Upper lobe of left lung (tissue), 6 donors: Measurements from ENCODE around the gene ANP32B. TPM values are rescaled to one million over a fixed set of nuclear protein-coding genes. Genes with fewer than 3 reads are reported as not detected.

Experiments used
- ATAC-seq, 2 donors: fragments of 200-7000 bp; cut with Tn5 transposase; one replicate each; pipeline ENCODE4 v1.9.1; 2022; ENCODE audit warnings: mild to moderate bottlenecking in 2 of 2, moderate library complexity in 2 of 2; ENCODE audit not compliant: low FRiP score in 2 of 2
- DNase-seq, 2 donors: peaks; one replicate each; pipeline ENCODE4 v3.0.0-alpha.2; 2019 to 2020
- H3K27ac ChIP-seq, 4 donors: fragments of 200-600 bp; sonication (generic); one replicate each; pipeline ENCODE4 v1.5.1; 2016 to 2019
- H3K27me3 ChIP-seq, 4 donors: fragments of 200-600 bp; sonication (generic); one replicate each; pipeline ENCODE4 v1.5.1; 2017 to 2019
- H3K36me3 ChIP-seq, 4 donors: fragments of 200-600 bp; sonication (generic); one replicate each; pipeline ENCODE4 v1.5.1; 2016 to 2019
- H3K4me1 ChIP-seq, 4 donors: fragments of 200-600 bp; sonication (generic); one replicate each; pipeline ENCODE4 v1.5.1; 2018 to 2019
- H3K4me3 ChIP-seq, 4 donors: fragments of 200-600 bp; sonication (generic); one replicate each; pipeline ENCODE4 v1.5.1; 2017 to 2019; ENCODE audit warnings: mild to moderate bottlenecking in 2 of 4, moderate library complexity in 1 of 4
- H3K9me3 ChIP-seq, 4 donors: fragments of 200-600 bp; sonication (generic); one replicate each; pipeline ENCODE4 v1.5.1; 2018 to 2019
- EP300 ChIP-seq, 4 donors: sonication (generic); formaldehyde crosslinking; IDR thresholded peaks; one replicate each; pipeline ENCODE4 v1.5.1; 2017; ENCODE audit warnings: antibody characterized with exemption in 4 of 4, control low read depth in 2 of 4
- POLR2A ChIP-seq, 4 donors: fragments of 450-650 bp; IDR thresholded peaks; one replicate each; pipeline ENCODE4 v1.5.1; 2016 to 2017; ENCODE audit warnings: antibody characterized with exemption in 4 of 4, mild to moderate bottlenecking in 2 of 4
- POLR2AphosphoS5 ChIP-seq, 2 donors: sonication (generic); formaldehyde crosslinking; IDR thresholded peaks; one replicate each; pipeline ENCODE4 v1.5.1; 2017; ENCODE audit warnings: antibody characterized with exemption in 2 of 2
- WGBS, 2 donors: methylation state at CpG; one replicate each; pipeline ENCODE4 v1.1.5; 2017 to 2018; 5-methylcytosine and 5-hydroxymethylcytosine counted together
- total RNA-seq, 6 donors: library from RNA; depleted of rRNA in 4 of 6; stranded (reverse); fragments of >200 nt in 4 of 6; gene quantifications; one replicate each; pipeline versions ENCODE4 v1.1.0 to v1.2.1, GENCODE V29; 2016 to 2021
- TF ChIP-seq, protein P1 (sequence below), 6 experiments: fragments of 450-650 bp in 4 of 6; fragments of 200-600 bp in 2 of 6; sonication (generic) in 2 of 6; IDR thresholded peaks; one replicate each; pipeline ENCODE4 v1.5.1; 2016 to 2019; ENCODE audit warnings: antibody characterized with exemption in 6 of 6
- donor health status: DM: no; HTN: no; CAD: no; lungs with moderate emphysema.
- donor health status: DM: no; HTN: yes; CAD: no; lungs with severe emphysema.

ANP32B gene
- total RNA-seq, 6 donors from 2014 or later, result 34.1 to 116 (median 66.0) TPM

DNA sequence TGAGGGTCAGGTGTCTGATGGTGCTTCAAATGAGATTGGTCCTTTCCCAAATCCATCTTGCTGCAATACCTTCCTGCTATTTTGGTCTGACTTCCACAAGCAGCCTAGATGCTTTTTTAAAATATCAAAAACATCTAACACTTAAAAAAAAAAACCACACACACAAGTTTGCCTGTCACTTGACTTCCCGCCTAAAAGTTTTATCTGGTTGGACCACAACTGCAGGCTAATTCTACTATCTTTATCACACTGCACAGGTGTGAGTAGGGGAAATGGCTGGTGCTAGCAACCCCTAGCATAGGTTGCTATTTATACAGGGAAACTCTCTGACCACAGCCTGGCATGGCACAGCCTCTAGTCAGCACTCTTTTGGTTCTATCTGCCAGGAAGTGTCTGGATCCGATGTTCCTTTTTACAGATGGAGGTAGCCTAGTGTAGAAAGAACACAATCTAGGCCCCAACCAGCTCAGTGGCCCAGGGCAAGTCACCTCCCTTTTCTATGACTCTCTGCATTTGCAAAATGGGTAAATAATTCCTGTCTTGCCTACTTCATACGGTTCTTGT is 45.0 kb upstream of the ANP32B start, which contains the start of gene HEMGN:
TSS of gene HEMGN (minus strand) at position 92 of the 564 bp plus-strand sequence. CDS start at position 56, 36 bp downstream.
- no peak within 1 kb of the TSS for H3K27ac ChIP-seq
- DNase-seq, result no peak
- no peaks in the 10 kb centered on the region for H3K4me1 ChIP-seq
- ATAC-seq, result no peak
- no peaks in the 10 kb centered on the region for H3K9me3 ChIP-seq
- H3K36me3 ChIP-seq, result no peaks in the 10 kb centered on the region
- no peak within 1 kb of the TSS for H3K4me3 ChIP-seq
- TF ChIP-seq EP300 (IDR thresholded peaks at IDR 0.05) (no peak), POLR2A (IDR thresholded peaks at IDR 0.05) (no peak), POLR2AphosphoS5 (IDR thresholded peaks at IDR 0.05) (no peak)
- TF ChIP-seq, protein P1, sequence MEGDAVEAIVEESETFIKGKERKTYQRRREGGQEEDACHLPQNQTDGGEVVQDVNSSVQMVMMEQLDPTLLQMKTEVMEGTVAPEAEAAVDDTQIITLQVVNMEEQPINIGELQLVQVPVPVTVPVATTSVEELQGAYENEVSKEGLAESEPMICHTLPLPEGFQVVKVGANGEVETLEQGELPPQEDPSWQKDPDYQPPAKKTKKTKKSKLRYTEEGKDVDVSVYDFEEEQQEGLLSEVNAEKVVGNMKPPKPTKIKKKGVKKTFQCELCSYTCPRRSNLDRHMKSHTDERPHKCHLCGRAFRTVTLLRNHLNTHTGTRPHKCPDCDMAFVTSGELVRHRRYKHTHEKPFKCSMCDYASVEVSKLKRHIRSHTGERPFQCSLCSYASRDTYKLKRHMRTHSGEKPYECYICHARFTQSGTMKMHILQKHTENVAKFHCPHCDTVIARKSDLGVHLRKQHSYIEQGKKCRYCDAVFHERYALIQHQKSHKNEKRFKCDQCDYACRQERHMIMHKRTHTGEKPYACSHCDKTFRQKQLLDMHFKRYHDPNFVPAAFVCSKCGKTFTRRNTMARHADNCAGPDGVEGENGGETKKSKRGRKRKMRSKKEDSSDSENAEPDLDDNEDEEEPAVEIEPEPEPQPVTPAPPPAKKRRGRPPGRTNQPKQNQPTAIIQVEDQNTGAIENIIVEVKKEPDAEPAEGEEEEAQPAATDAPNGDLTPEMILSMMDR (IDR thresholded peaks at IDR 0.05), result no peak
- no peaks in the 10 kb centered on the region for H3K27me3 ChIP-seq
- WGBS, 2 donors, result 51 to 56% methylated on average over 3 of the region's 3 CpGs

DNA sequence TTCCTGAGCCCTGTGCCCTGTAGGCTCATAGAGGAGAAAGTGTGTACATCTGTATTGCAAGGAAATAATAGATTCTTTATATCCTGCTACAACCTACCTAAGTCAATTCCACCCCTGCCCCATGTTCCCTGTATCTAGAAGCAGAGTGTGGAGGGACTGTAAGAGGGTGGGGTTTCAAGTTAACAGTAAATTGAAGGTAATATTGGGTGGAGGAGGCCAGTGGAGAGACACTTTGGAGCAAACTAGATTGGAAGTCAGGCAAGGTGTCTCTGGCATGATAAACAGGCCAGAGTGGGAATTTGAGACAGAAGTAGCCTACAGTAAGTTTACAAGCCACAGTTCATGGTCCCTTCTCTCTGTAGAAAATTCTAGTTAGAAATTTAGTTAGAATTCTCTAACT is 42.9 kb upstream of the ANP32B start:
- TF ChIP-seq POLR2A (IDR thresholded peaks at IDR 0.05) (no peak), POLR2AphosphoS5 (IDR thresholded peaks at IDR 0.05) (no peak), EP300 (IDR thresholded peaks at IDR 0.05) (no peak)
- TF ChIP-seq, protein P1 (IDR thresholded peaks at IDR 0.05), result no peak
- no peaks in the 10 kb centered on the region for H3K4me1 ChIP-seq
- DNase-seq, result no peak
- H3K4me3 ChIP-seq, result no peak overlapping the region
- ATAC-seq, result no peak
- no peaks in the 10 kb centered on the region for H3K27me3 ChIP-seq
- H3K36me3 ChIP-seq, result no peaks in the 10 kb centered on the region
- H3K27ac ChIP-seq, result no peak overlapping the region
- no peaks in the 10 kb centered on the region for H3K9me3 ChIP-seq

DNA sequence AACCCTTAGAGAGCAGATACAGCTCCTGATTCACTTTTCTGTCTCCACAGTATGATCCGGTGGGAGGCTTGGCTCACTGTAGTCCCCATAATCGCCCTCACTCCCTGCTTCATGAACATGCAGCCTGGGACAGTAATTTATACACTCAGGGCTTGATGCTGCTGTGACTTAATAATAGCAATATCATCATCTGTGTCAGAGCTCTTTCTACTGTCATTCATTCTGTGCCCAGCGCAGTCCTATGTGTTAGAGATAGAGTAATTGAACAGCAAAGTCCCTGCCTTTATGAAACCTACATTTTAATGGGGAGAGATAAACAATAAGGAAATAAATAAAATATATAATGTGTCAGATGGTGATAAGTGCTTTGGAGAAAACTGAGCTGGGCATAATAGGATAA is 42.4 kb upstream of the ANP32B start:
- no peaks in the 10 kb centered on the region for H3K27me3 ChIP-seq
- no peaks in the 10 kb centered on the region for H3K4me1 ChIP-seq
- 87 to 92% methylated on average over 3 of the region's 3 CpGs for WGBS, 2 donors
- no peak overlapping the region for H3K27ac ChIP-seq
- H3K36me3 ChIP-seq, result no peaks in the 10 kb centered on the region
- DNase-seq, result no peak
- H3K4me3 ChIP-seq, result no peak overlapping the region
- H3K9me3 ChIP-seq, result no peaks in the 10 kb centered on the region
- ATAC-seq, result no peak
- no peak for TF ChIP-seq EP300 (IDR thresholded peaks at IDR 0.05)
- TF ChIP-seq, protein P1 (IDR thresholded peaks at IDR 0.05), result no peak
- no peak for TF ChIP-seq POLR2AphosphoS5 (IDR thresholded peaks at IDR 0.05)
- TF ChIP-seq POLR2A (IDR thresholded peaks at IDR 0.05), result no peak

DNA sequence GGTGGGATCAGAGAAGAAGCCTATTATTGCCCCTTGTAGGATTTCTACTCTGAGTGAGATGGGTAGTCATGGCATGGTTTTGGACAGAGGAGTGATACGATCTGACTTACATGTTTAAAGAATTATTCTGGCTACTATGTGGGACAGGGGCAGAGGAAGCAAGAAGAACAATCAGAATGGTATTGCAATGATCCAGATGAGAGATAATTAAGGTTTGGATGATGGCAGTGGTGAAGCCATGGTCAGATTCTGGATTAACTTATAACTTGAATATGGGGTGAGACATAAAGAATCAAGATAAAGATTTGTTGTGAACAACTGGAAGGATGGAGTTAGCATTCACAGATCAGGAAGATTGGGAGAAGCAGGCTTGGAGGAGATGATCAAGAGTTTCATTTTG is 41.8 kb upstream of the ANP32B start:
- no peak for TF ChIP-seq EP300 (IDR thresholded peaks at IDR 0.05)
- TF ChIP-seq POLR2A (IDR thresholded peaks at IDR 0.05), result no peak
- no peak for TF ChIP-seq POLR2AphosphoS5 (IDR thresholded peaks at IDR 0.05)
- TF ChIP-seq, protein P1 (IDR thresholded peaks at IDR 0.05), result no peak
- no peak overlapping the region for H3K4me3 ChIP-seq
- WGBS, 2 donors, result 75 to 88% methylated on average over 1 of the region's 1 CpG
- H3K4me1 ChIP-seq, result no peaks in the 10 kb centered on the region
- ATAC-seq (no peak), DNase-seq (no peak)
- H3K27ac ChIP-seq, result no peak overlapping the region
- no peaks in the 10 kb centered on the region for H3K9me3 ChIP-seq
- H3K36me3 ChIP-seq, result no peaks in the 10 kb centered on the region
- H3K27me3 ChIP-seq, result no peaks in the 10 kb centered on the region

DNA sequence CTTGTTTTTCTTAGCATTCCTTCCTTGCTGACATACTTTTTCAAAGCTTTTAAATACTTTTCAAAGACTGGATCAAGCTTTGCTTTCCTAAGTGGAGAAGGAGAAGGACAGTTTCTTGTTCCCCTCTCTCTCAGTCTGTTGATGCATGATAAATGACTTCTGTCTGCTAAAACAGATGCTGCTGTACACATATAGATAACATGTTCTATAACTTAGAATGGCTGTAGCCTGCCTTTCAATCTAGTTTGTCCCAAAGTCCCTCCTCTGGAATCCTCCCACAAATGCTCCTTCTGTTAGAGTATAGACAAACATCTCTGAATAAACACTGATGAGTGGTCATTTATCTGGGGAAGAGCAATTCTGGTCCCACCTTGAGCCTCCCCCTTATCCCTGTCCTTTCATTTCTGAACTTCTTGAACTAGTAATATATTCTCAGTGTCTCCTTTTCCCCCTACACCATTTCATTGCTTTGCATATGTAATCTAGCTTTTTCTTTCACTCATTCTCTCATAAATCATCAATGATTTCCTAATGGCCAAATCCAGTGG is 39.8 kb upstream of the ANP32B start:
- Histone ChIP-seq H3K4me1 (no peaks in the 10 kb centered on the region), H3K36me3 (no peaks in the 10 kb centered on the region), H3K9me3 (no peaks in the 10 kb centered on the region), H3K4me3 (no peak overlapping the region), H3K27me3 (no peaks in the 10 kb centered on the region), H3K27ac (no peak overlapping the region)
- ATAC-seq, result no peak
- TF ChIP-seq POLR2A (IDR thresholded peaks at IDR 0.05), result no peak
- no peak for TF ChIP-seq EP300 (IDR thresholded peaks at IDR 0.05)
- no peak for TF ChIP-seq POLR2AphosphoS5 (IDR thresholded peaks at IDR 0.05)
- TF ChIP-seq, protein P1 (IDR thresholded peaks at IDR 0.05), result no peak
- no peak for DNase-seq
